Transverse colon (tissue), 4 donors: ENCODE measurements around the gene USP13. TPM values are rescaled to one million over a fixed set of nuclear protein-coding genes. Genes with fewer than 3 reads are reported as not detected.

ENCODE experiments used
- DNase-seq: peaks from one replicate; pipeline ENCODE4 v3.0.0-alpha.2; 2019
- H3K27ac ChIP-seq, 4 donors: fragments of 200-600 bp; sonication (generic); 2 replicates each; pipeline ENCODE4 v1.5.1; 2016 to 2018; ENCODE audit warnings: inconsistent platforms in 4 of 4
- H3K27me3 ChIP-seq: fragments of 200-600 bp; sonication (generic); 2 replicates; pipeline ENCODE4 v1.5.1; 2017; ENCODE audit warnings: inconsistent platforms
- H3K36me3 ChIP-seq, 4 donors: fragments of 200-600 bp; sonication (generic); 2 replicates each; pipeline ENCODE4 v1.5.1; 2017 to 2019; ENCODE audit warnings: inconsistent platforms in 4 of 4
- H3K4me1 ChIP-seq, 4 donors: fragments of 200-600 bp; sonication (generic); 2 replicates each; pipeline ENCODE4 v1.5.1; 2017 to 2020; ENCODE audit warnings: inconsistent platforms in 4 of 4
- H3K4me3 ChIP-seq, 4 donors: fragments of 200-600 bp; sonication (generic); 1 replicate in 1 of 4; 2 replicates in 3 of 4; pipeline versions ENCODE4 v1.5.1 to v1.6.1; 2017 to 2019; ENCODE audit warnings: inconsistent platforms in 4 of 4
- H3K9me3 ChIP-seq, 2 donors: fragments of 200-600 bp; sonication (generic); 2 replicates each; pipeline ENCODE4 v1.5.1; 2017 to 2019; ENCODE audit warnings: inconsistent platforms in 2 of 2
- EP300 ChIP-seq: sonication (generic); formaldehyde crosslinking; IDR thresholded peaks from one replicate; pipeline ENCODE4 v1.6.1; 2017; ENCODE audit warnings: antibody characterized with exemption, low read depth
- POLR2A ChIP-seq: fragments of 450-650 bp; IDR thresholded peaks from one replicate; pipeline ENCODE4 v1.6.1; 2016; ENCODE audit warnings: antibody characterized with exemption, mild to moderate bottlenecking, moderate library complexity
- POLR2AphosphoS5 ChIP-seq, 3 donors: sonication (generic); formaldehyde crosslinking; IDR thresholded peaks; one replicate each; pipeline ENCODE4 v1.6.1; 2016; ENCODE audit warnings: antibody characterized with exemption in 3 of 3
- WGBS, 2 donors: methylation state at CpG; one replicate each; pipeline ENCODE4 v1.1.5; 2018; ENCODE audit warnings: low coverage in 1 of 2; 5-methylcytosine and 5-hydroxymethylcytosine counted together
- in situ Hi-C, 4 donors: fragments of 200-750 bp; cut with MboI; loops; one replicate each; pipeline versions ENCODE4 v1.15.0 to v1.15.1; 2017; ENCODE audit warnings: low sequenced_read_pairs in 3 of 4, low pct_ligation_motif_present in 1 of 4, low pct_unique_long_range_greater_than_20kb in 1 of 4
- intact Hi-C: fragments of 100-400 bp; cut with DNase I; formaldehyde crosslinking; loops from one replicate; pipeline ENCODE4 v1.15.1; 2023; ENCODE audit warnings: low total_unique reads
- total RNA-seq, 4 donors: library from RNA; depleted of rRNA; stranded (reverse); fragments of >200 nt; gene quantifications; one replicate each; pipeline ENCODE4 v1.1.0, GENCODE V29; 2016
- TF ChIP-seq, protein P1 (sequence below), 5 experiments: fragments of 200-600 bp in 3 of 5; fragments of 450-650 bp in 2 of 5; sonication (generic) in 3 of 5; IDR thresholded peaks; 1 replicate in 2 of 5; 2 replicates in 3 of 5; pipeline ENCODE4 v1.5.1; 2016 to 2017; ENCODE audit warnings: antibody characterized with exemption in 5 of 5, inconsistent platforms in 3 of 5, mild to moderate bottlenecking in 2 of 5, moderate library complexity in 1 of 5

USP13 gene
- total RNA-seq, 4 donors from 2014 or later = 2.0 to 3.7 (median 2.7) TPM

DNA sequence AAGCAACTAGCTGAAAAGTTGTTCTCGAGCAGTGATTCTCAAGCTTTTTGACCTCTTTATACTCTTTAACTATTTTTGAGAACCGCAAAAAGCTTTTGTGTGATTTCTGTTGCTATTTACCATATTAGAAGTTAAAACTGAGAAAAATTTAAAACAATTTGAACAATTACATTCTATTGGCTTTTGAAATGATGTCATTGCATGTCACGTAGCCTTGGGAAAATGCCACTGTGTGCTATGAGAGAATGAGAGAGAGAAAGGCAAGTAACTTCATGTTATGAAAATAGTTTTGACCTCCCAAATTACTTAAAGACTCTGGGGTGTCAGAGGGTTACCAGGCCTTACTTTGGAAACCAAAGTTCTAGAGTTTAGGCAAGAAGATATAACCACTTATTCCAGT lies 8.0 kb downstream of the USP13 start:
- intact Hi-C loops = no loop called here
- no peak overlapping the region for H3K27ac ChIP-seq
- no peaks in the 10 kb centered on the region for H3K27me3 ChIP-seq
- H3K4me1 ChIP-seq = no peaks in the 10 kb centered on the region
- WGBS, 2 donors = 75 to 89% methylated on average over 3 of the region's 3 CpGs
- no peaks in the 10 kb centered on the region for H3K36me3 ChIP-seq
- H3K4me3 ChIP-seq = no peak overlapping the region
- TF ChIP-seq POLR2AphosphoS5 (IDR thresholded peaks at IDR 0.05) (no peak), POLR2A (no peak), EP300 (no peak)
- TF ChIP-seq, protein P1, sequence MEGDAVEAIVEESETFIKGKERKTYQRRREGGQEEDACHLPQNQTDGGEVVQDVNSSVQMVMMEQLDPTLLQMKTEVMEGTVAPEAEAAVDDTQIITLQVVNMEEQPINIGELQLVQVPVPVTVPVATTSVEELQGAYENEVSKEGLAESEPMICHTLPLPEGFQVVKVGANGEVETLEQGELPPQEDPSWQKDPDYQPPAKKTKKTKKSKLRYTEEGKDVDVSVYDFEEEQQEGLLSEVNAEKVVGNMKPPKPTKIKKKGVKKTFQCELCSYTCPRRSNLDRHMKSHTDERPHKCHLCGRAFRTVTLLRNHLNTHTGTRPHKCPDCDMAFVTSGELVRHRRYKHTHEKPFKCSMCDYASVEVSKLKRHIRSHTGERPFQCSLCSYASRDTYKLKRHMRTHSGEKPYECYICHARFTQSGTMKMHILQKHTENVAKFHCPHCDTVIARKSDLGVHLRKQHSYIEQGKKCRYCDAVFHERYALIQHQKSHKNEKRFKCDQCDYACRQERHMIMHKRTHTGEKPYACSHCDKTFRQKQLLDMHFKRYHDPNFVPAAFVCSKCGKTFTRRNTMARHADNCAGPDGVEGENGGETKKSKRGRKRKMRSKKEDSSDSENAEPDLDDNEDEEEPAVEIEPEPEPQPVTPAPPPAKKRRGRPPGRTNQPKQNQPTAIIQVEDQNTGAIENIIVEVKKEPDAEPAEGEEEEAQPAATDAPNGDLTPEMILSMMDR (IDR thresholded peaks at IDR 0.05) = no peak
- DNase-seq = no peak
- in situ Hi-C loops = no loop called here
- no peaks in the 10 kb centered on the region for H3K9me3 ChIP-seq

- 88 to 89% methylated on average over 4 of the region's 4 CpGs for WGBS, 2 donors
- Histone ChIP-seq H3K36me3 (no peaks in the 10 kb centered on the region), H3K4me3 (no peak overlapping the region), H3K9me3 (no peaks in the 10 kb centered on the region), H3K27ac (no peak overlapping the region), H3K4me1 (no peaks in the 10 kb centered on the region), H3K27me3 (no peaks in the 10 kb centered on the region)
- intact Hi-C loops (no loop called here), in situ Hi-C loops (no loop called here)
- TF ChIP-seq, protein P1 (IDR thresholded peaks at IDR 0.05) = no peak
- TF ChIP-seq POLR2A (no peak), EP300 (no peak), POLR2AphosphoS5 (IDR thresholded peaks at IDR 0.05) (no peak)
- no peak for DNase-seq
These were observed 8.9 kb downstream of the USP13 start for GRCh38 chr3:179661777-179662176.

DNA sequence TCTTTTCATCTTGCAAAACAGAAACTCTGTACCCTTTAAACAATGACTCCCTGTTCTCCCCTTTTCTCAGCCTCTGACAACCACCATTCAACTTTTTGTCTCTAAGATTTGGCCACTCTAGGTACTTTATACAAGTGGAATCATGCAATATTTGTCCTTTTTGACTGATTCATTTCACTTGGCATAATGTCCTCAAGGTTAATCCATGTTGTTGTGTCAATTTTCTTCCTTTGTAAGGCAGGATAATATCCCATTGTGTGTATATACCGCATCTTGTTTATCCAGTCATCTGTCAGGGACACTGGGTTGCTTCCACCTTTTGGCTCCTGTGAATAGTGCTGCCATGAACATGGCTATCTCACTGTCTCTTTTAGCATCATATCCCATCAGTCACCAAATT lies 10.3 kb downstream of the USP13 start:
- Histone ChIP-seq H3K27me3 (no peaks in the 10 kb centered on the region), H3K36me3 (no peaks in the 10 kb centered on the region), H3K4me1 (no peaks in the 10 kb centered on the region), H3K27ac (no peak overlapping the region), H3K4me3 (no peak overlapping the region), H3K9me3 (no peaks in the 10 kb centered on the region)
- intact Hi-C loops = no loop called here
- in situ Hi-C loops = no loop called here
- no peak for TF ChIP-seq EP300
- TF ChIP-seq POLR2AphosphoS5 (IDR thresholded peaks at IDR 0.05) = no peak
- TF ChIP-seq, protein P1 (IDR thresholded peaks at IDR 0.05) = no peak
- TF ChIP-seq POLR2A = no peak
- WGBS, 2 donors = 79% methylated on average over 1 of the region's 1 CpG; no CpG with 5 or more reads in 1 of the 2 donors
- no peak for DNase-seq

DNA sequence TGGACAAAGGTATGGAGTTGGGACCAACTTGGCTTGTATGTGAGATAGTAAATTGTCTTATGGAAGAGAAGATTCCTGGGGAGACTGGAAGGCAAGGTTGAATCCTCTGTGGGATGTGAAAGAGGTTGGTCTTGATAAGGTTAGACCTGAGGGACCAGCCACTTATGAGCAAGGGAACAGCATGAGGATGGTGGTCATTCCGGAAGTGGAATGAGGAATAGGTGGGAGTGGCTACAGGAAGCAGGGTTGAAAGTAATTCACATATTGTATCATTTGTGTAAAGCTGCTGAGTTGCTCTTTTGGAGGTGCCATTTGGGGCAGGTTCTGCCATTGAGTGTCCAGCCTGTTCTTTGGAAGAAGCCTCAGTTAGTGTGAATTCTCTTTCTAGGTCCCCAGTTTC lies 13.2 kb downstream of the USP13 start:
- WGBS, 2 donors = 20 to 96% methylated on average over 1 of the region's 1 CpG

More for the DNA sequence above, 13.2 kb downstream of the USP13 start:
- Histone ChIP-seq H3K4me3 (no peak overlapping the region), H3K36me3 (no peaks in the 10 kb centered on the region), H3K9me3 (no peaks in the 10 kb centered on the region), H3K27ac (no peak overlapping the region), H3K27me3 (no peaks in the 10 kb centered on the region), H3K4me1 (no peaks in the 10 kb centered on the region)
- in situ Hi-C loops (no loop called here), intact Hi-C loops (no loop called here)
- DNase-seq = no peak
- no peak for TF ChIP-seq POLR2A
- TF ChIP-seq POLR2AphosphoS5 (IDR thresholded peaks at IDR 0.05) = no peak
- TF ChIP-seq, protein P1 (IDR thresholded peaks at IDR 0.05) = no peak
- TF ChIP-seq EP300 = no peak
